Endothelial cell of umbilical vein (primary cell): ENCODE measurements around the gene LRP1B. TPM values are rescaled to one million over a fixed set of nuclear protein-coding genes. Genes with fewer than 3 reads are reported as not detected.

Experiments
- BruUV-seq: library from RNA; stranded (reverse); fragments of 400-500 nt; replicated peaks from 2 replicates; lab custom pipeline; 2021; lab: Mats Ljungman, UMichigan
- CTCF ChIA-PET: fragments of 300-600, 350-600 bp; sonication (Branson Sonifier 250); formaldehyde crosslinking; loops from one replicate; lab custom pipeline; 2021; ENCODE audit warnings: antibody characterized with exemption, inconsistent platforms; lab: Charles Lee
- POLR2A ChIA-PET: fragments of 300-600, 350-600 bp; sonication (Branson Sonifier 250); formaldehyde crosslinking; loops from one replicate; lab custom pipeline; 2021; ENCODE audit warnings: antibody characterized with exemption, inconsistent platforms; lab: Charles Lee
- DNase-seq: peaks from one replicate; pipeline ENCODE4 v3.0.0-alpha.2; 2011; ENCODE audit warnings: low read depth, low spot score
- FAIRE-seq: peaks from 2 replicates; lab custom pipeline; 2011; peaks lifted over from hg19 to GRCh38; lab: Jason Lieb, UNC
- H2AFZ ChIP-seq: 2 replicates; pipeline ENCODE4 v1.6.0; 2012; ENCODE audit warnings: low read depth, low read length, control low read depth, inconsistent platforms
- H3K27ac ChIP-seq: 2 replicates; pipeline ENCODE4 v1.5.1; 2011; ENCODE audit warnings: low read depth, mild to moderate bottlenecking, control low read depth, low read length, moderate library complexity; ENCODE audit not compliant: insufficient read depth
- H3K27me3 ChIP-seq, 2 experiments: 2 replicates each; pipeline versions ENCODE4 v1.6.0 to v1.6.1; 2011; ENCODE audit warnings: low read length in 2 of 2, mixed read lengths in 1 of 2; ENCODE audit not compliant: control insufficient read depth in 2 of 2, insufficient read depth in 2 of 2
- H3K36me3 ChIP-seq, 2 experiments: 2 replicates in 1 of 2; 3 replicates in 1 of 2; pipeline ENCODE4 v1.5.1; 2011; ENCODE audit warnings: low read length in 2 of 2, mild to moderate bottlenecking in 1 of 2, moderate library complexity in 1 of 2; ENCODE audit not compliant: control insufficient read depth in 2 of 2, insufficient read depth in 2 of 2; ENCODE audit errors: extremely low read depth in 1 of 2
- H3K4me1 ChIP-seq: 3 replicates; pipeline ENCODE4 v1.5.1; 2011; ENCODE audit warnings: mild to moderate bottlenecking, low read length; ENCODE audit not compliant: control insufficient read depth, insufficient read depth; ENCODE audit errors: extremely low read depth
- H3K4me2 ChIP-seq: 2 replicates; pipeline ENCODE4 v1.6.1; 2011; ENCODE audit warnings: low read length, control low read depth, mixed read lengths; ENCODE audit not compliant: insufficient read depth
- H3K4me3 ChIP-seq, 3 experiments: fragments of 200-600 bp in 1 of 3; sonication (generic), shearing (Covaris generic) in 1 of 3; replicated peaks in 1 of 3; 2 replicates each; pipeline ENCODE4 v1.5.1; 2011 to 2016; ENCODE audit warnings: control low read depth in 3 of 3, low read length in 3 of 3, mild to moderate bottlenecking in 2 of 3, inconsistent platforms in 1 of 3, low read depth in 1 of 3, moderate library complexity in 1 of 3; ENCODE audit not compliant: insufficient read depth in 1 of 3
- H3K79me2 ChIP-seq: 2 replicates; pipeline ENCODE4 v1.6.0; 2012; ENCODE audit warnings: low read length, inconsistent platforms; ENCODE audit not compliant: control insufficient read depth, insufficient read depth
- H3K9ac ChIP-seq: replicated peaks from 2 replicates; pipeline ENCODE3; 2011; ENCODE audit warnings: low read length, control low read depth; ENCODE audit not compliant: insufficient read depth; ENCODE audit errors: extremely low read depth
- H3K9me1 ChIP-seq: replicated peaks from 3 replicates; pipeline ENCODE4 v1.6.0; 2011; ENCODE audit warnings: mild to moderate bottlenecking, low read length; ENCODE audit not compliant: control insufficient read depth, insufficient read depth; ENCODE audit errors: extremely low read depth
- H3K9me3 ChIP-seq: replicated peaks from 2 replicates; pipeline ENCODE4 v1.5.1; 2012; ENCODE audit warnings: low read length, inconsistent platforms; ENCODE audit not compliant: control insufficient read depth, insufficient read depth
- H4K20me1 ChIP-seq: replicated peaks from 2 replicates; pipeline ENCODE3; 2011; ENCODE audit warnings: mild to moderate bottlenecking, low read length; ENCODE audit not compliant: control insufficient read depth, insufficient read depth; ENCODE audit errors: extremely low read depth
- EZH2 ChIP-seq: IDR thresholded peaks from 2 replicates; pipeline ENCODE4 v1.6.1; 2012; ENCODE audit warnings: borderline replicate concordance, low read depth, mild to moderate bottlenecking, moderate library complexity, low read length, inconsistent platforms; ENCODE audit not compliant: severe bottlenecking
- FOS ChIP-seq: IDR thresholded peaks from 2 replicates; pipeline ENCODE4 v1.6.1; 2011; ENCODE audit warnings: mild to moderate bottlenecking, low read length, moderate library complexity, borderline replicate concordance; ENCODE audit not compliant: insufficient read depth
- GATA2 ChIP-seq: IDR thresholded peaks from 2 replicates; pipeline ENCODE4 v1.7.0; 2011; ENCODE audit warnings: low read depth, mild to moderate bottlenecking, moderate library complexity, mixed read lengths, low read length; ENCODE audit not compliant: insufficient read length, insufficient read depth
- JUN ChIP-seq: IDR thresholded peaks from 2 replicates; pipeline ENCODE4 v1.6.1; 2011; ENCODE audit warnings: borderline replicate concordance, low read depth; ENCODE audit not compliant: insufficient read length, insufficient read depth
- MAX ChIP-seq: IDR thresholded peaks from 2 replicates; pipeline ENCODE4 v1.6.1; 2011; ENCODE audit not compliant: insufficient read depth, insufficient read length
- MYC ChIP-seq: IDR thresholded peaks from one replicate; pipeline ENCODE4 v1.6.1; 2011; ENCODE audit warnings: mild to moderate bottlenecking, low read depth, low read length
- POLR2A ChIP-seq: IDR thresholded peaks from 2 replicates; pipeline ENCODE4 v1.6.1; 2012; ENCODE audit warnings: low read depth, mild to moderate bottlenecking, control low read depth, low read length
- POLR2AphosphoS5 ChIP-seq: IDR thresholded peaks from 2 replicates; pipeline ENCODE4 v1.6.1; 2012; ENCODE audit warnings: low read depth, mild to moderate bottlenecking, control low read depth, low read length, moderate library complexity; ENCODE audit not compliant: insufficient read depth
- dilution Hi-C: fragments of 300-500 bp; cut with MboI; formaldehyde crosslinking; loops from one replicate; pipeline ENCODE4 v1.15.0; 2019; ENCODE audit warnings: low sequenced_read_pairs; ENCODE audit not compliant: extremely low pct_ligation_motif_present
- intact Hi-C: fragments of 100-400 bp; cut with micrococcal nuclease; formaldehyde crosslinking; loops from one replicate; pipeline ENCODE4 v1.10.0; 2022
- polyA plus RNA-seq, 4 experiments: library from polyadenylated mRNA; depleted of rRNA in 3 of 4; stranded (reverse) in 3 of 4; unstranded in 1 of 4; fragments of >200 nt; gene quantifications; 2 replicates each; pipeline versions ENCODE4 v1.2.1 to v1.2.3, GENCODE V29; 2011 to 2012; ENCODE audit warnings: missing spikeins in 1 of 4
- total RNA-seq: library from RNA; stranded (reverse); gene quantifications from 2 replicates; pipeline ENCODE4 v1.2.3, GENCODE V29; 2021
- TF ChIP-seq, protein P1 (sequence below), 2 donors: IDR thresholded peaks; 1 replicate in 1 of 2; 2 replicates in 1 of 2; pipeline ENCODE4 v1.5.1; 2011; ENCODE audit warnings: low read length in 2 of 2, mild to moderate bottlenecking in 2 of 2, moderate library complexity in 2 of 2, control low read depth in 1 of 2, inconsistent platforms in 1 of 2, low read depth in 1 of 2; ENCODE audit not compliant: insufficient read depth in 1 of 2; ENCODE audit errors: extremely low read depth in 1 of 2

LRP1B gene
- total and polyA plus RNA-seq, 2 donors (not counting 3 experiments of a cell fraction or from before 2014, with no cell fraction given), result 0.03 to 0.07 TPM

- no peaks in the 10 kb centered on the region for H3K79me2 ChIP-seq
- H4K20me1 ChIP-seq, result no peaks in the 10 kb centered on the region
- TF ChIP-seq GATA2 (no peak), MYC (no peak), MAX (no peak), FOS (no peak), JUN (no peak), POLR2AphosphoS5 (no peak), POLR2A (no peak), EZH2 (no peak)
- TF ChIP-seq, protein P1, sequence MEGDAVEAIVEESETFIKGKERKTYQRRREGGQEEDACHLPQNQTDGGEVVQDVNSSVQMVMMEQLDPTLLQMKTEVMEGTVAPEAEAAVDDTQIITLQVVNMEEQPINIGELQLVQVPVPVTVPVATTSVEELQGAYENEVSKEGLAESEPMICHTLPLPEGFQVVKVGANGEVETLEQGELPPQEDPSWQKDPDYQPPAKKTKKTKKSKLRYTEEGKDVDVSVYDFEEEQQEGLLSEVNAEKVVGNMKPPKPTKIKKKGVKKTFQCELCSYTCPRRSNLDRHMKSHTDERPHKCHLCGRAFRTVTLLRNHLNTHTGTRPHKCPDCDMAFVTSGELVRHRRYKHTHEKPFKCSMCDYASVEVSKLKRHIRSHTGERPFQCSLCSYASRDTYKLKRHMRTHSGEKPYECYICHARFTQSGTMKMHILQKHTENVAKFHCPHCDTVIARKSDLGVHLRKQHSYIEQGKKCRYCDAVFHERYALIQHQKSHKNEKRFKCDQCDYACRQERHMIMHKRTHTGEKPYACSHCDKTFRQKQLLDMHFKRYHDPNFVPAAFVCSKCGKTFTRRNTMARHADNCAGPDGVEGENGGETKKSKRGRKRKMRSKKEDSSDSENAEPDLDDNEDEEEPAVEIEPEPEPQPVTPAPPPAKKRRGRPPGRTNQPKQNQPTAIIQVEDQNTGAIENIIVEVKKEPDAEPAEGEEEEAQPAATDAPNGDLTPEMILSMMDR (IDR thresholded peaks at IDR 0.05; ENCODE audit: extremely low read depth in 1 of 2, insufficient read depth in 1 of 2, low read depth in 1 of 2, low read length in 2 of 2), result no peak
- intact Hi-C loops, result no loop called here
- no peak overlapping the region for H2AFZ ChIP-seq
- H3K27ac ChIP-seq, result no peak overlapping the region
- H3K9me3 ChIP-seq, result no peaks in the 10 kb centered on the region
- FAIRE-seq (no peak), DNase-seq (no peak)
- H3K4me3 ChIP-seq, result no peak overlapping the region
- no peak overlapping the region for H3K4me2 ChIP-seq
- ChIA-PET POLR2A (no interaction called here), CTCF (no interaction called here)
- BruUV-seq, result no TSS peak
- H3K9ac ChIP-seq, result no peak overlapping the region
- no peaks in the 10 kb centered on the region for H3K4me1 ChIP-seq
- H3K27me3 ChIP-seq, result no peaks in the 10 kb centered on the region
- H3K9me1 ChIP-seq, result no peaks in the 10 kb centered on the region
- dilution Hi-C loops, result no loop called here
- no peaks in the 10 kb centered on the region for H3K36me3 ChIP-seq
Observed at GRCh38 chr2:141133883-141134282, 996.9 kb downstream of the LRP1B start.
